OCI-LY3 (cell line): ENCODE measurements around the gene COLGALT1.

ENCODE experiments used
- H2AFZ ChIP-seq: fragments of 200-600, 300-600 bp; shearing (Covaris generic); 2 replicates; pipeline ENCODE4 v1.6.0; 2014; ENCODE audit warnings: antibody characterized with exemption, low read depth, low read length
- H3K27ac ChIP-seq: fragments of 200-600, 300-600 bp; sonication (generic); 2 replicates; pipeline ENCODE4 v1.5.1; 2014; ENCODE audit warnings: mild to moderate bottlenecking, low read length, moderate library complexity, mixed read lengths
- H3K27me3 ChIP-seq: fragments of 200-600, 300-600 bp; sonication (generic); 2 replicates; pipeline ENCODE4 v1.6.1; 2014; ENCODE audit warnings: low read depth, low read length, mixed read lengths
- H3K36me3 ChIP-seq: fragments of 200-600, 300-600 bp; sonication (generic); replicated peaks from 2 replicates; pipeline ENCODE3; 2014; ENCODE audit warnings: low read depth, low read length, mixed read lengths
- H3K4me1 ChIP-seq: fragments of 300-600, 200-600 bp; sonication (generic); 2 replicates; pipeline ENCODE4 v1.6.1; 2014; ENCODE audit warnings: low read length, mixed read lengths
- H3K4me2 ChIP-seq: fragments of 200-600, 300-600 bp; sonication (generic); 2 replicates; pipeline ENCODE4 v1.6.1; 2014; ENCODE audit warnings: low read length, mixed read lengths
- H3K4me3 ChIP-seq: fragments of 300-600, 200-600 bp; sonication (generic); 2 replicates; pipeline ENCODE4 v1.5.1; 2014; ENCODE audit warnings: antibody characterized with exemption, mild to moderate bottlenecking, low read length, moderate library complexity
- H3K79me2 ChIP-seq: fragments of 300-600, 200-600 bp; shearing (Covaris generic); 2 replicates; pipeline ENCODE4 v1.6.1; 2014; ENCODE audit warnings: mild to moderate bottlenecking, low read length, mixed read lengths
- H3K9ac ChIP-seq: fragments of 300-600, 200-600 bp; shearing (Covaris generic); 2 replicates; pipeline ENCODE4 v1.6.0; 2014; ENCODE audit warnings: mild to moderate bottlenecking, low read length, moderate library complexity
- H3K9me3 ChIP-seq: fragments of 200-600, 300-600 bp; shearing (Covaris generic); 2 replicates; pipeline ENCODE4 v1.6.1; 2014; ENCODE audit warnings: low read length, mixed read lengths; ENCODE audit not compliant: insufficient read depth
- H4K20me1 ChIP-seq: fragments of 200-600, 300-600 bp; sonication (generic); 2 replicates; pipeline ENCODE4 v1.6.1; 2016; ENCODE audit warnings: low read length, mixed read lengths; ENCODE audit not compliant: insufficient read depth
- CTCF ChIP-seq: fragments of 200-600, 300-600 bp; sonication (generic); IDR thresholded peaks from 2 replicates; pipeline ENCODE4 v1.5.1; 2014; ENCODE audit warnings: antibody characterized with exemption, low read length, low read depth
- EZH2phosphoT487 ChIP-seq: fragments of 200-600 bp; shearing (Covaris generic); IDR thresholded peaks from 2 replicates; pipeline ENCODE4 v1.6.1; 2018; ENCODE audit warnings: antibody characterized with exemption, mixed run types, low read depth

Gene COLGALT1

GRCh38 chr19:17632577-17632976 is 77.1 kb downstream of the COLGALT1 start:
- Histone ChIP-seq H3K4me1 (no peaks in the 10 kb centered on the region), H3K4me2 (no peak overlapping the region), H4K20me1 (no peaks in the 10 kb centered on the region), H3K79me2 (no peaks in the 10 kb centered on the region), H3K27ac (no peak overlapping the region), H2AFZ (no peak overlapping the region), H3K27me3 (peaks cover 21% of the 10 kb centered on the region; the same call in 1 of the 2 replicates), H3K9ac (no peak overlapping the region), H3K4me3 (no peak overlapping the region), H3K9me3 (no peaks in the 10 kb centered on the region), H3K36me3 (no peaks in the 10 kb centered on the region)
- no peak for TF ChIP-seq CTCF
- TF ChIP-seq EZH2phosphoT487: no peak
